C4-2B (cell line): Measurements from ENCODE around the gene LRP3.

Experiments used
- CTCF ChIP-seq: fragments of 450-650 bp; conservative IDR thresholded peaks from 2 replicates; pipeline ENCODE4 v1.5.1; 2017; ENCODE audit warnings: mild to moderate bottlenecking
- ZFX ChIP-seq: fragments of 450-650 bp; IDR thresholded peaks from 2 replicates; pipeline ENCODE4 v1.6.1; 2017

GRCh38 chr19:33197591-33198000 is 3.5 kb downstream of the LRP3 start:
- TF ChIP-seq CTCF, result no peak
- no peak for TF ChIP-seq ZFX
